ENCODE measurements around the gene F13A1.

DNA sequence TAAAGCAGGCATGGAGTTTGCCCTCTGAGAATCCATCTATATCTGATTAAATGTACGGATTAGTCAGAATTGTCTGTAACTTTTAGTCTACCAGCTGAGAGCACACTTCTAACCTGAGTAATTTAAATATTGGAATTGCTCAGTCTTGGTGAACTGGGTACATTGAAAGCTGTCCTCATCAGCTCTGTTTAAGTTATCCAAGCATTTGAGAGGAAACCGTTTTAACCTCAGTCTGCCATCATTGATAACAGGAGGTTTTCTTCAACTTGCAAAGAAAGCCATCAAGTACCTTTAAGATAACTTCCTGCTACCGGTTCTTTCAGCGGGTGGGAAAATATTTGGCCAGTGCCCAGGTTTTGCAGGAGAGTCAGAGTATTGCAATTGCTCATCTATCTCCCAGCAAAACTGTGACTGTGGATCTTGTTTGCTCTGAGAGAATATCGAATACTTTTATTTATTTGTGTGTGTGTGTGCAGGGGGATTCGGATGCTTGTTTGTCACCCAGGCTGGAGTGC lies 31.1 kb upstream of the F13A1 start:
- TF ChIP-seq, protein P1, sequence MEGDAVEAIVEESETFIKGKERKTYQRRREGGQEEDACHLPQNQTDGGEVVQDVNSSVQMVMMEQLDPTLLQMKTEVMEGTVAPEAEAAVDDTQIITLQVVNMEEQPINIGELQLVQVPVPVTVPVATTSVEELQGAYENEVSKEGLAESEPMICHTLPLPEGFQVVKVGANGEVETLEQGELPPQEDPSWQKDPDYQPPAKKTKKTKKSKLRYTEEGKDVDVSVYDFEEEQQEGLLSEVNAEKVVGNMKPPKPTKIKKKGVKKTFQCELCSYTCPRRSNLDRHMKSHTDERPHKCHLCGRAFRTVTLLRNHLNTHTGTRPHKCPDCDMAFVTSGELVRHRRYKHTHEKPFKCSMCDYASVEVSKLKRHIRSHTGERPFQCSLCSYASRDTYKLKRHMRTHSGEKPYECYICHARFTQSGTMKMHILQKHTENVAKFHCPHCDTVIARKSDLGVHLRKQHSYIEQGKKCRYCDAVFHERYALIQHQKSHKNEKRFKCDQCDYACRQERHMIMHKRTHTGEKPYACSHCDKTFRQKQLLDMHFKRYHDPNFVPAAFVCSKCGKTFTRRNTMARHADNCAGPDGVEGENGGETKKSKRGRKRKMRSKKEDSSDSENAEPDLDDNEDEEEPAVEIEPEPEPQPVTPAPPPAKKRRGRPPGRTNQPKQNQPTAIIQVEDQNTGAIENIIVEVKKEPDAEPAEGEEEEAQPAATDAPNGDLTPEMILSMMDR (optimal IDR thresholded peaks at IDR 0.05 in 1 of 3, IDR thresholded peaks at IDR 0.05 in 1 of 3, conservative IDR thresholded peaks at IDR 0.05 in 1 of 3; ENCODE audit: extremely low read depth in 1 of 3, insufficient read depth in 2 of 3, low read length in 3 of 3) = no peak
- TF ChIP-seq EZH2 (IDR thresholded peaks at IDR 0.05; ENCODE audit: low read length) = no peak

Data from keratinocyte (primary cell).